Right lobe of liver (tissue), 4 donors: ENCODE data around the gene DLG4.

ENCODE experiments used
- POLR2A ChIP-seq: fragments of 450-650 bp; IDR thresholded peaks from one replicate; pipeline ENCODE4 v1.6.1; 2017; ENCODE audit warnings: antibody characterized with exemption, mild to moderate bottlenecking
- TF ChIP-seq, protein P1 (sequence below), 4 donors: fragments of 200-600 bp in 3 of 4; fragments of 450-650 bp in 1 of 4; IDR thresholded peaks; one replicate each; pipeline versions ENCODE4 v1.5.1 to v1.8.0; 2016 to 2022; ENCODE audit warnings: antibody characterized with exemption in 4 of 4, mild to moderate bottlenecking in 2 of 4
- donor health status: DM: no; HTN: no; CAD: no.
- donor health status: DM: no; HTN: no; CAD: no.
- donor health status: DM: no; HTN: yes; CAD: no.

GRCh38 chr17:7243453-7243729 is 23.8 kb upstream of the DLG4 start:
- TF ChIP-seq, protein P1, sequence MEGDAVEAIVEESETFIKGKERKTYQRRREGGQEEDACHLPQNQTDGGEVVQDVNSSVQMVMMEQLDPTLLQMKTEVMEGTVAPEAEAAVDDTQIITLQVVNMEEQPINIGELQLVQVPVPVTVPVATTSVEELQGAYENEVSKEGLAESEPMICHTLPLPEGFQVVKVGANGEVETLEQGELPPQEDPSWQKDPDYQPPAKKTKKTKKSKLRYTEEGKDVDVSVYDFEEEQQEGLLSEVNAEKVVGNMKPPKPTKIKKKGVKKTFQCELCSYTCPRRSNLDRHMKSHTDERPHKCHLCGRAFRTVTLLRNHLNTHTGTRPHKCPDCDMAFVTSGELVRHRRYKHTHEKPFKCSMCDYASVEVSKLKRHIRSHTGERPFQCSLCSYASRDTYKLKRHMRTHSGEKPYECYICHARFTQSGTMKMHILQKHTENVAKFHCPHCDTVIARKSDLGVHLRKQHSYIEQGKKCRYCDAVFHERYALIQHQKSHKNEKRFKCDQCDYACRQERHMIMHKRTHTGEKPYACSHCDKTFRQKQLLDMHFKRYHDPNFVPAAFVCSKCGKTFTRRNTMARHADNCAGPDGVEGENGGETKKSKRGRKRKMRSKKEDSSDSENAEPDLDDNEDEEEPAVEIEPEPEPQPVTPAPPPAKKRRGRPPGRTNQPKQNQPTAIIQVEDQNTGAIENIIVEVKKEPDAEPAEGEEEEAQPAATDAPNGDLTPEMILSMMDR (IDR thresholded peaks at IDR 0.05) = no peak
- no peak for TF ChIP-seq POLR2A
